VCaP (cell line): ENCODE measurements around the gene GALM.

ENCODE experiments used
- H3K27ac ChIP-seq: fragments of 450-650 bp; 2 replicates; pipeline ENCODE4 v1.5.1; 2017
- TF ChIP-seq, protein P1 (sequence below): fragments of 450-650 bp; conservative IDR thresholded peaks from 2 replicates; pipeline ENCODE4 v1.5.1; 2017; ENCODE audit warnings: mild to moderate bottlenecking, moderate library complexity

GALM gene

DNA sequence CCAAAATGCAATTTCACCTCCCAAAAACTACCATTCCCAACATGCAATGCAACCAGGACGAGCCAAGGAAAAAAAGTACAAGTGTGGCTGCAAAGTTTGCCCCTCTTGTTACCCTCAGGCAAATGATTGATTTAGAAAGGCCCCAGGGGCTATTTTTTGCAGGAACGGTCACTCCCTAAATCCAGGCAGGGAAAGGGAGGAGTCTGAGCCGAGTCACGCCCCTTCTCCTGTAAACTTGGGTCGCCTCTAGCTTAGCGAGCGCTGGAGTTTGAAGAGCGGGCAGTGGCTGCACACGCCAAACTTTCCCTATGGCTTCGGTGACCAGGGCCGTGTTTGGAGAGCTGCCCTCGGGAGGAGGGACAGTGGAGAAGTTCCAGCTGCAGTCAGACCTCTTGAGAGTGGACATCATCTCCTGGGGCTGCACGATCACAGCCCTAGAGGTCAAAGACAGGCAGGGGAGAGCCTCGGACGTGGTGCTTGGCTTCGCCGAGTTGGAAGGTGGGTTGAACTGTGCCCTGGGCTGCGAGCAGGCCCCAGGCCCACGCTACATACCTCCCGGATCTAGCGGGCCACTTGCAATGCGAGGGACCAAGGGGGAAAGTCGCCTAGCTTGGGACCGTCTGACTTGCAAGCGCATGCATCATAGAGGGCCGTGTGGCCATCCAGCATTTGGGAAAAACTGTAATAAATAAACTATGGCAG, at the start of gene GALM:
Gene GALM, plus strand, starts transcription at position 261 of the 702 bp plus-strand sequence. Its CDS starts 48 bp downstream, at position 309.
- H3K27ac ChIP-seq, result no peak within 1 kb of the TSS
- TF ChIP-seq, protein P1, sequence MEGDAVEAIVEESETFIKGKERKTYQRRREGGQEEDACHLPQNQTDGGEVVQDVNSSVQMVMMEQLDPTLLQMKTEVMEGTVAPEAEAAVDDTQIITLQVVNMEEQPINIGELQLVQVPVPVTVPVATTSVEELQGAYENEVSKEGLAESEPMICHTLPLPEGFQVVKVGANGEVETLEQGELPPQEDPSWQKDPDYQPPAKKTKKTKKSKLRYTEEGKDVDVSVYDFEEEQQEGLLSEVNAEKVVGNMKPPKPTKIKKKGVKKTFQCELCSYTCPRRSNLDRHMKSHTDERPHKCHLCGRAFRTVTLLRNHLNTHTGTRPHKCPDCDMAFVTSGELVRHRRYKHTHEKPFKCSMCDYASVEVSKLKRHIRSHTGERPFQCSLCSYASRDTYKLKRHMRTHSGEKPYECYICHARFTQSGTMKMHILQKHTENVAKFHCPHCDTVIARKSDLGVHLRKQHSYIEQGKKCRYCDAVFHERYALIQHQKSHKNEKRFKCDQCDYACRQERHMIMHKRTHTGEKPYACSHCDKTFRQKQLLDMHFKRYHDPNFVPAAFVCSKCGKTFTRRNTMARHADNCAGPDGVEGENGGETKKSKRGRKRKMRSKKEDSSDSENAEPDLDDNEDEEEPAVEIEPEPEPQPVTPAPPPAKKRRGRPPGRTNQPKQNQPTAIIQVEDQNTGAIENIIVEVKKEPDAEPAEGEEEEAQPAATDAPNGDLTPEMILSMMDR, result no peak

DNA sequence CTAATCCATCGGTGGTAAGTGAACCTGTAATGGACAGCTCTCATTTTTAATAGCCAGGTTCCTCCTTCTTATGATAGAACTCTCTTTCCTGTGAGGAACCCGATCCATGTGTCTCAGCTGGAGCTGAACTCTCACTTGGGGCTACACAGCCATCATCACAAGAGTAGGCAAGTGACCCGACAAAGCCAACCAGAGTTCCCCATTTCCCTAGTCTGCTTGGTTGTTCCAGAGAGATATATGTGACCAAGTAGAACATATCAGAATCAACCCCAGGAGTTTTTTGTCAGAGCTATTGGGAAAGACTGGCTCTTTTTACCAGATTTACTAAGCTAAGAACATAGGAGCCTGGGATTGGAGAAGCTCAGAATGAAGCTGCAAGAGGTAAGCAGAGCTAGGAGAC, 48.6 kb upstream of the GALM start:
- H3K27ac ChIP-seq, result no peak overlapping the region
- TF ChIP-seq, protein P1, result no peak

DNA sequence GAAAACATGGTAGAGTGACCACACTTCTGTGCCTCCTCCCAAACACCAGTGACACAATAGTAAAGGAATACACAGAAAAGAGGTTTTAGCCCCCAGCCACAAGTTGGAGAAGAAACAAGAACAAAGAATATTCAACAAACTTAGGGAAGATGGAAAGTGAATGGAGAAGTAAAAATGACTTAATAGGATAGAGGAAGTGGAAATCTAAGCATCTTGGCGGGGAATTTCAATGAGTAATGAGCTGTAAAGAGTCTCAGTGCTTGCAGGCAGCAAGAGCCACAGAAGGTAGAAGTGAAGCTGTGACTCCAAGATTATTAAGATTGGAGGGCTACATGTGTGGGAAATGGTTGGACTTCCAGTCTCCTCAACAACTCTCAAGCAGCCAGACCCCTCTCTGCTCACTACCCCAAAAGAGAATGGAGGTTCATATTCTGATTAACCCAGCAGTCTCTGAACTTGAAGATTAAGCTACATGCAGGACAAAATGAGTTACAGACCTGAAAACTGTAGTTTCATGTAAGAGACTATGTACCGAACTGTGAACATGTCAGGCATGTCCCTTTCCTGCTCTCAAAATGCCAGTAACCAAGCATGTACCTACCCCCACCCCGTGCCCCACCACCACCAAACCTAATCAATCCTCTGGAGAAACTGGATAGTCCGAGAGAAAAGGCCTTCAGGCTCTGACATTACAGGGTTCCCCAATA, 46.3 kb upstream of the GALM start:
- TF ChIP-seq, protein P1, result no peak
- H3K27ac ChIP-seq, result no peak overlapping the region

DNA sequence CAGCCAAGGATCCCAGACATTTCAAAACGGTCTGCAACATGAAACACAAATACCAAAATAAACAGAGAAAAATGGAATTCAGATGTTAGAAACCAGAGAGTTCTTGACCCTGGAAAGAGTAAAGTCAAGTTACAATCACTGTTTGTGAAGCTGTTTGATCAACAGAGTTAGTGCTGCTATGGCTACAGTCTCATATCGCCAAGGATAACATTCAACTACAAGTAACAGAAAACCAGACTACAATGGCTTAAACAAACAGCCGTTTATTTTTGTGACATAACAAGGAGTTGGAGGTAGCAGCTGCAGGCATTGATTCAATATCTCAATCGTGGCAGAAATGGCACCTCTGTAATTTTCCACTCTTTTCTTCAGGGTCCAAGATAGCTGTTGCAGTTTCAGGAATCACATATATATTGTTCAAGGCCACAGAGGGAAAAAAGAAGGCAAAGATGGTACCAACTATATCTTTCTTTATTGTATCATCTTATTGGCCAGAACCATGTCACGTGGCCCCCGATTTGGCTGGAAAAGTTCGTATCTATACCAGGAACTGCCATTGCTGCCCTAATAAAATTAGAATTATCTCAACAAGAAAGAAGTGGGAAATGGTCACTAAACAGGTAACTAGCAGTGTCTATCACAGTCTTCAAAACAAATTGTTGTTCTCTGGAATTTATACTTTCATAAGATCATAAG, 45.5 kb upstream of the GALM start:
- no peak overlapping the region for H3K27ac ChIP-seq
- TF ChIP-seq, protein P1, result no peak

DNA sequence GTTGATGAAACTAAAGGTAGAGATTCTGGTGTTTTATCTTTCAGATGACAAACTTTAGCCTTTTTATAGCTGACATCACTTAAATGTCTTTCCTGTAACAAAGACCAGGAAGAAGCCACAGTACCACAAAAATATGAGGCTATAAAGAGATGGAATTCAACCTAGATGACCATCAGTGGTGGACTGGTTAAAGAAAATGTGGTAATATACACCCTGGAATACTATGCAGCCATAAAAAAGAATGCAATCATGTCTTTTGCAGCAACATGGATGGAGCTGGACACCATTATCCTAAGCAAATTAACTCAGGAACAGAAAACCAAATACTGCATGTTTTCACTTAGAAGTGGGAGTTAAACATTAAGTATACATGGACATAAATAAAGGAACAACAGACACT, 44.9 kb upstream of the GALM start:
- TF ChIP-seq, protein P1, result no peak
- no peak overlapping the region for H3K27ac ChIP-seq

DNA sequence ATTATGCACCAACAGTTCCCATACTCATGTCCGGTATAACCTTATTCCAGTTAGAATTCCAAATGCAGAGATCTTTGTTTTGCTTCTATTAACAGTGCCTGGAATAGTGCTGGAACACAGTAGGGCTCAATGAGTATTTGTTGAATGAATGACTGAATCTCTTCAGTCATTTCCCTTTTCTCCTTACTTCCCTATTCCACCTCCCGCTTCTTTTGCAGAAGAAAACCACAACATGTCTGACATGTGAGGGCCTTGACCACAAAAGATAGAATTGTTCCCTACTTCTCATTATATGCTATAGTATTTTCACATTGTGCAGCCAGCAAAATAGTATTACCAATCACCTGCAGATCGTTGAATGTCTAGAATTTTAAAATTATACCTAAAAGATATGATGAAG, 43.7 kb upstream of the GALM start:
- H3K27ac ChIP-seq, result no peak overlapping the region
- TF ChIP-seq, protein P1, result no peak

DNA sequence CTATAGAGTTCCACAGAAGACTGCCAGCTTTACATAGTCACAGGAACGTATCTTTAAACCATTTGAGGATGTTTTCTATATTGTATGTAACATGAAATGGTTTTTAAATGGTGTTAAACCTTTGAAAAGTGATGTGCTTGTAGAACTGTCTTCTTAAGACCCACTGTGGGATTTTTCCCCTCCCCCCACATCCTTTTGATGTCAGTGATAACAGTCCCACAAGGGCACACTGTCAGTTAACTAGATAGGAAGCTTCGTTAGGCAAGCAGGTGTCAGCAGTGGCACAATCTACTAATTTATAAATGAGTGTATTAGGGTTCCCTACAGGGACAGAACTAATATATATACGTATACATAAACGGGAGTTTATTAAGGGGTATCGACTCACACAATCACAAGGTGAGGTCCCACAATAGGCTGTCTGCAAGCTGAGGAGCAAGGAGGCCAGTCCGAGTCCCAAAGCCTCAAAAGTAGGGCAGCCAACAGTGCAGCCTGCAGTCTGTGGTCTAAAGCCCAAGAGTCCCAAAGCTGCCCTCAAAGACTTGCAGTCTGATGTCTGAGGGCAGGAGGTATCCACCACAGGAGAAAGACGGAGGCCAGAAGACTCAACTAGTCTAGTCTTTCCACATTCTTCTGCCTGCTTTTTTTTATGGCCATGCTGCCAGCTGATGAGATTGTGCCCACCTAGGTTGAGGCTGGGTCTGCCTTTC, 39.4 kb upstream of the GALM start:
- H3K27ac ChIP-seq, result no peak overlapping the region
- TF ChIP-seq, protein P1, result no peak
